Panc1 (cell line): Measurements from ENCODE around the gene ADAM12.

ENCODE experiments used
- POLR2AphosphoS5 ChIP-seq: IDR thresholded peaks from 2 replicates; pipeline ENCODE4 v1.6.1; 2012; ENCODE audit warnings: mild to moderate bottlenecking, low read depth, low read length, moderate library complexity
- REST ChIP-seq, 2 experiments: IDR thresholded peaks; 2 replicates each; pipeline ENCODE4 v1.6.1; 2011 to 2012; ENCODE audit warnings: low read depth in 2 of 2, control low read depth in 1 of 2, low read length in 1 of 2, mild to moderate bottlenecking in 1 of 2, moderate library complexity in 1 of 2; ENCODE audit not compliant: insufficient read depth in 1 of 2
- SIN3A ChIP-seq: IDR thresholded peaks from 2 replicates; pipeline ENCODE4 v1.6.1; 2012; ENCODE audit warnings: low read depth, mild to moderate bottlenecking, low read length, moderate library complexity, borderline replicate concordance; ENCODE audit not compliant: insufficient read depth
- TCF7L2 ChIP-seq: IDR thresholded peaks from 2 replicates; pipeline ENCODE4 v1.6.1; 2011; ENCODE audit warnings: mild to moderate bottlenecking, low read depth, low read length, inconsistent platforms
- TF ChIP-seq, protein P1 (sequence below): fragments of 450-650 bp; IDR thresholded peaks from 2 replicates; pipeline ENCODE4 v1.5.1; 2017; ENCODE audit warnings: mild to moderate bottlenecking

- TF ChIP-seq, protein P1, sequence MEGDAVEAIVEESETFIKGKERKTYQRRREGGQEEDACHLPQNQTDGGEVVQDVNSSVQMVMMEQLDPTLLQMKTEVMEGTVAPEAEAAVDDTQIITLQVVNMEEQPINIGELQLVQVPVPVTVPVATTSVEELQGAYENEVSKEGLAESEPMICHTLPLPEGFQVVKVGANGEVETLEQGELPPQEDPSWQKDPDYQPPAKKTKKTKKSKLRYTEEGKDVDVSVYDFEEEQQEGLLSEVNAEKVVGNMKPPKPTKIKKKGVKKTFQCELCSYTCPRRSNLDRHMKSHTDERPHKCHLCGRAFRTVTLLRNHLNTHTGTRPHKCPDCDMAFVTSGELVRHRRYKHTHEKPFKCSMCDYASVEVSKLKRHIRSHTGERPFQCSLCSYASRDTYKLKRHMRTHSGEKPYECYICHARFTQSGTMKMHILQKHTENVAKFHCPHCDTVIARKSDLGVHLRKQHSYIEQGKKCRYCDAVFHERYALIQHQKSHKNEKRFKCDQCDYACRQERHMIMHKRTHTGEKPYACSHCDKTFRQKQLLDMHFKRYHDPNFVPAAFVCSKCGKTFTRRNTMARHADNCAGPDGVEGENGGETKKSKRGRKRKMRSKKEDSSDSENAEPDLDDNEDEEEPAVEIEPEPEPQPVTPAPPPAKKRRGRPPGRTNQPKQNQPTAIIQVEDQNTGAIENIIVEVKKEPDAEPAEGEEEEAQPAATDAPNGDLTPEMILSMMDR, result no peak
- no peak for TF ChIP-seq POLR2AphosphoS5
- no peak for TF ChIP-seq TCF7L2
- no peak for TF ChIP-seq SIN3A
- TF ChIP-seq REST (IDR thresholded peaks at IDR 0.05; ENCODE audit: insufficient read depth in 1 of 2, low read depth in 2 of 2, low read length in 1 of 2), result no peak
Observed at GRCh38 chr10:126036515-126036914, 351.8 kb downstream of the ADAM12 start.
